ENCODE results near the gene SEPTIN5. TPM values are rescaled to one million over a fixed set of nuclear protein-coding genes. Genes with fewer than 3 reads are reported as not detected.

Gene SEPTIN5
- total RNA-seq, 1 donor from 2014 or later, result 7.3 TPM

DNA sequence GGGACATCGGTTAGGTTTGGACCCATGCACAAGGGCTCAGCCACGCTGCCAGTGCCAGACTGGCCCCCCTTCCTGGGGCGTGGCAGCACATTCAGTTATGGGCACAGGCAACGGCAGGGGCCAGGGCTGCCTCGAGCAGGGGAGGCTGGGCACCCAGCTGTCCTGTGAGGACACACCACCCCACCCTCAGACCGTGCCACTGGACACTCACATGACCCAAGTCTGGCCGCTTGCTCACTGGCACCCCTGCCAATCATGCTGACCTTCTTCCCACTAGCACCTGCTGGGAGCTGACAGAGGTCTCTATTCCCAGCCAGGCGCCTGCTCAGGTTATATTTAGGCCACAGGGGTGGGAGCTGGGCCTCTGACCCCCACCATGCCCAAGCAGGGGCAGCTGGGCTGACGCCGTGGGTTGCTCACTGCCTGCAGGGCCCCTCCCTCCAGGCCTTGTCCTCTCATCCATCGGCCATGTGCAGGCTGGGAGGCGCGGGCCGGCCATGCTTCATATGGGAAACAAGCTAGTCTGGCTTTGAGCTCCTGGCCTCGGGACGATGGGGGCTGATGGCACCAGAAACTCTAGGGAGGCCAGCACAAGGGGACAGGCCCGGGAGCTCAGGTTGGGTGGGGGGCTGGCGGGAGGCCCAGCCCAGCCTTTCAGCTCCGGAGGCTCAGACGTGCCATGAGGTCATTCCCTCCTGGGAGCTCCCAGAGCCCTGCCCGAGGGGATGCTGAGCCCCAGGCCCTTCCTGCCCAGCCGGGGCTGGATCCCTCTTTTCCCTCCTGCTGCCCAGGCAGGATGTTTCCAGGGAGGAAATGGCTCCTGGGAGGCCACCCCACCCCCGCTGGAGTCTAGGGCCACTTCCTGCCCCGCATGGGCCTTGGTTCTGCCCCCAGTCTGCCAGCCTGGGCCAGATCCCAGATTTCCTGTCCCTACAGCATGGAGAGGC lies 31.1 kb downstream of the SEPTIN5 start:
- Histone ChIP-seq H3K9me3 (ENCODE audit: insufficient read depth, low read depth, low read length) (no peaks in the 10 kb centered on the region), H3K27ac (ENCODE audit: low read depth, low read length) (no peak overlapping the region), H3K36me3 (ENCODE audit: insufficient read depth, low read length) (no peaks in the 10 kb centered on the region), H3K4me1 (ENCODE audit: insufficient read depth, low read length) (no peaks in the 10 kb centered on the region), H4K20me1 (ENCODE audit: insufficient read depth, low read length) (no peaks in the 10 kb centered on the region), H3K79me2 (ENCODE audit: insufficient read depth, low read length) (no peaks in the 10 kb centered on the region), H3K4me3 (ENCODE audit: insufficient read depth, low read depth, low read length) (no peak overlapping the region), H2AFZ (ENCODE audit: low read depth, low read length) (peak overlapping the region; percentile 10), H3K4me2 (ENCODE audit: low read length) (no peak overlapping the region), H3K27me3 (ENCODE audit: insufficient read depth, low read length) (peaks cover 15% of the 10 kb centered on the region), H3K9ac (ENCODE audit: low read length) (no peak overlapping the region)
- H3K27ac Mint-ChIP-seq (ENCODE audit: unreplicated experiment), result no peak overlapping the region
- no peak for FAIRE-seq
- no peak overlapping the region for H3K4me3 Mint-ChIP-seq (ENCODE audit: unreplicated experiment)
- DNase-seq (ENCODE audit: low read depth), result no peak
- H3K4me1 Mint-ChIP-seq (ENCODE audit: low read depth, unreplicated experiment), result no peaks in the 10 kb centered on the region
- no peaks in the 10 kb centered on the region for H3K36me3 Mint-ChIP-seq (ENCODE audit: low read depth, unreplicated experiment)
- no peak for TF ChIP-seq EZH2 (IDR thresholded peaks at IDR 0.05; ENCODE audit: insufficient read depth, low read length)
- TF ChIP-seq, protein P1, sequence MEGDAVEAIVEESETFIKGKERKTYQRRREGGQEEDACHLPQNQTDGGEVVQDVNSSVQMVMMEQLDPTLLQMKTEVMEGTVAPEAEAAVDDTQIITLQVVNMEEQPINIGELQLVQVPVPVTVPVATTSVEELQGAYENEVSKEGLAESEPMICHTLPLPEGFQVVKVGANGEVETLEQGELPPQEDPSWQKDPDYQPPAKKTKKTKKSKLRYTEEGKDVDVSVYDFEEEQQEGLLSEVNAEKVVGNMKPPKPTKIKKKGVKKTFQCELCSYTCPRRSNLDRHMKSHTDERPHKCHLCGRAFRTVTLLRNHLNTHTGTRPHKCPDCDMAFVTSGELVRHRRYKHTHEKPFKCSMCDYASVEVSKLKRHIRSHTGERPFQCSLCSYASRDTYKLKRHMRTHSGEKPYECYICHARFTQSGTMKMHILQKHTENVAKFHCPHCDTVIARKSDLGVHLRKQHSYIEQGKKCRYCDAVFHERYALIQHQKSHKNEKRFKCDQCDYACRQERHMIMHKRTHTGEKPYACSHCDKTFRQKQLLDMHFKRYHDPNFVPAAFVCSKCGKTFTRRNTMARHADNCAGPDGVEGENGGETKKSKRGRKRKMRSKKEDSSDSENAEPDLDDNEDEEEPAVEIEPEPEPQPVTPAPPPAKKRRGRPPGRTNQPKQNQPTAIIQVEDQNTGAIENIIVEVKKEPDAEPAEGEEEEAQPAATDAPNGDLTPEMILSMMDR (IDR thresholded peaks at IDR 0.05; ENCODE audit: insufficient read depth, low read depth, low read length), result no peak
- H3K27me3 Mint-ChIP-seq (ENCODE audit: low read depth, unreplicated experiment), result peaks cover 22% of the 10 kb centered on the region
- no peaks in the 10 kb centered on the region for H3K9me3 Mint-ChIP-seq (ENCODE audit: unreplicated experiment)

DNA sequence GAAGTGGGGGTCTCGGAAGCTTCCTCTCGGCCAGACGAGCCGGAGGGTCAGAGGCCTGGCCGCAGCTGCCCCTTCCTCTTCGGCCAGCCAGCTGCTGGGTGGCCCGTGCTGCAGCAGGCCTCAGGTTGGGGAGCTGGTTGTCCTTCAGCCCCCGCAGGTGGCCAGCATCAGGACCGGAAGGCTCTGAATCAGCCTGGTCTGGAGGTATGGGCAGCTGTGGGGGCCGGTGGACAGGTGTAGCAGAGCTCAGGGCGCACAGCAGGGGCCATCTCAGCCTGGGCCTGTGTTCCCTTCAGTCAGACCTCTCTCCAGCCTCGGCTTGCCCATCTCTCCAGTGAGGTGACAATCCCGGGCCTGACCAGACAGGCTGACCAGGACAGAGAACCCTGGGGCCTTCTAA lies 32.4 kb downstream of the SEPTIN5 start:
- no peaks in the 10 kb centered on the region for H4K20me1 ChIP-seq (ENCODE audit: insufficient read depth, low read length)
- peaks cover 19% of the 10 kb centered on the region for H3K27me3 Mint-ChIP-seq (ENCODE audit: low read depth, unreplicated experiment)
- H3K36me3 ChIP-seq (ENCODE audit: insufficient read depth, low read length), result no peaks in the 10 kb centered on the region
- H3K9me3 ChIP-seq (ENCODE audit: insufficient read depth, low read depth, low read length), result no peaks in the 10 kb centered on the region
- no peak for FAIRE-seq
- no peak overlapping the region for H2AFZ ChIP-seq (ENCODE audit: low read depth, low read length)
- no peak overlapping the region for H3K4me3 ChIP-seq (ENCODE audit: insufficient read depth, low read depth, low read length)
- no peaks in the 10 kb centered on the region for H3K36me3 Mint-ChIP-seq (ENCODE audit: low read depth, unreplicated experiment)
- H3K27me3 ChIP-seq (ENCODE audit: insufficient read depth, low read length), result peaks cover 15% of the 10 kb centered on the region
- no peak overlapping the region for H3K27ac ChIP-seq (ENCODE audit: low read depth, low read length)
- H3K9ac ChIP-seq (ENCODE audit: low read length), result no peak overlapping the region
- no peak overlapping the region for H3K4me2 ChIP-seq (ENCODE audit: low read length)
- no peaks in the 10 kb centered on the region for H3K79me2 ChIP-seq (ENCODE audit: insufficient read depth, low read length)
- H3K27ac Mint-ChIP-seq (ENCODE audit: unreplicated experiment), result no peak overlapping the region
- no peaks in the 10 kb centered on the region for H3K9me3 Mint-ChIP-seq (ENCODE audit: unreplicated experiment)
- H3K4me1 ChIP-seq (ENCODE audit: insufficient read depth, low read length), result peaks cover 8% of the 10 kb centered on the region
- no peaks in the 10 kb centered on the region for H3K4me1 Mint-ChIP-seq (ENCODE audit: low read depth, unreplicated experiment)
- DNase-seq (ENCODE audit: low read depth), result no peak
- TF ChIP-seq, protein P1 (IDR thresholded peaks at IDR 0.05; ENCODE audit: insufficient read depth, low read depth, low read length), result no peak
- H3K4me3 Mint-ChIP-seq (ENCODE audit: unreplicated experiment), result no peak overlapping the region

DNA sequence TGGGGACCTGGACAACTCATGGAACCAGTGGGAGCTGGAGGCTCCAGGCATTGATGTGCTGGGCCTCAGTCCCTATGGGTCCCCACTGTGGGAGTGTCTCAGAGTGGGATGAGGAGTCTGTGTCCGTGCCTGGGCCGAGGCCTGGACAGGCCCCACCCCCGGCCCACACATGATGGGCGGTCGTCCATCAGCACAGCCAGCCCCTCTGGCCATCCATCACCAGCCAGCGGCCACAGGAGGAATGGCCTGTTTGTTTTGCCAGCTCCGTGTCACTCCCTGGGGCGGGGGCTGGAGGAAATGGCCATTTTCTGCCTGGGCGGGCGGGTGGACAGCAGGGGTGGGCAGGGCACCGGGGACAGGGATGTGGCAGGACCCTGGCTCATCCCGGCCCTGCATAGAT lies 33.2 kb downstream of the SEPTIN5 start:
- H3K4me3 Mint-ChIP-seq (ENCODE audit: unreplicated experiment), result no peak overlapping the region
- Histone ChIP-seq H3K79me2 (ENCODE audit: insufficient read depth, low read length) (no peaks in the 10 kb centered on the region), H3K4me3 (ENCODE audit: insufficient read depth, low read depth, low read length) (no peak overlapping the region), H3K9ac (ENCODE audit: low read length) (no peak overlapping the region), H3K27ac (ENCODE audit: low read depth, low read length) (no peak overlapping the region), H4K20me1 (ENCODE audit: insufficient read depth, low read length) (no peaks in the 10 kb centered on the region), H3K4me2 (ENCODE audit: low read length) (no peak overlapping the region), H3K27me3 (ENCODE audit: insufficient read depth, low read length) (peaks cover 17% of the 10 kb centered on the region), H3K9me3 (ENCODE audit: insufficient read depth, low read depth, low read length) (no peaks in the 10 kb centered on the region), H3K36me3 (ENCODE audit: insufficient read depth, low read length) (no peaks in the 10 kb centered on the region), H3K4me1 (ENCODE audit: insufficient read depth, low read length) (peaks cover 8% of the 10 kb centered on the region), H2AFZ (ENCODE audit: low read depth, low read length) (no peak overlapping the region)
- no peak for DNase-seq (ENCODE audit: low read depth)
- TF ChIP-seq, protein P1 (IDR thresholded peaks at IDR 0.05; ENCODE audit: insufficient read depth, low read depth, low read length), result no peak
- TF ChIP-seq EZH2 (IDR thresholded peaks at IDR 0.05; ENCODE audit: insufficient read depth, low read length), result no peak
- no peaks in the 10 kb centered on the region for H3K36me3 Mint-ChIP-seq (ENCODE audit: low read depth, unreplicated experiment)
- no peak overlapping the region for H3K27ac Mint-ChIP-seq (ENCODE audit: unreplicated experiment)
- no peaks in the 10 kb centered on the region for H3K9me3 Mint-ChIP-seq (ENCODE audit: unreplicated experiment)
- no peak for FAIRE-seq
- H3K4me1 Mint-ChIP-seq (ENCODE audit: low read depth, unreplicated experiment), result no peaks in the 10 kb centered on the region
- peaks cover 19% of the 10 kb centered on the region for H3K27me3 Mint-ChIP-seq (ENCODE audit: low read depth, unreplicated experiment)

All from astrocyte (in vitro differentiated cells and primary cell).